Vagina (tissue), 2 donors: ENCODE results near the gene CFAP97.
"Not testable (repeated sequence)": the region's sequence is repeated elsewhere in the genome, so short reads cannot be mapped to it uniquely, and the experiment has no call there.

ENCODE experiments used
- POLR2A ChIP-seq, 2 donors: fragments of 450-650 bp; IDR thresholded peaks; one replicate each; pipeline ENCODE4 v1.6.1; 2017; ENCODE audit warnings: antibody characterized with exemption in 2 of 2, mild to moderate bottlenecking in 2 of 2, moderate library complexity in 2 of 2
- POLR2AphosphoS5 ChIP-seq, 2 donors: sonication (generic); formaldehyde crosslinking; IDR thresholded peaks; one replicate each; pipeline ENCODE4 v1.9.0; 2017; ENCODE audit warnings: antibody characterized with exemption in 2 of 2, mild to moderate bottlenecking in 2 of 2, low read depth in 1 of 2; ENCODE audit not compliant: insufficient read depth in 1 of 2
- TF ChIP-seq, protein P1 (sequence below), 3 experiments: fragments of 450-650 bp in 2 of 3; fragments of 200-600 bp in 1 of 3; sonication (generic) in 1 of 3; IDR thresholded peaks; one replicate each; pipeline ENCODE4 v1.5.1; 2017 to 2019; ENCODE audit warnings: antibody characterized with exemption in 3 of 3, mild to moderate bottlenecking in 2 of 3, moderate library complexity in 2 of 3

DNA sequence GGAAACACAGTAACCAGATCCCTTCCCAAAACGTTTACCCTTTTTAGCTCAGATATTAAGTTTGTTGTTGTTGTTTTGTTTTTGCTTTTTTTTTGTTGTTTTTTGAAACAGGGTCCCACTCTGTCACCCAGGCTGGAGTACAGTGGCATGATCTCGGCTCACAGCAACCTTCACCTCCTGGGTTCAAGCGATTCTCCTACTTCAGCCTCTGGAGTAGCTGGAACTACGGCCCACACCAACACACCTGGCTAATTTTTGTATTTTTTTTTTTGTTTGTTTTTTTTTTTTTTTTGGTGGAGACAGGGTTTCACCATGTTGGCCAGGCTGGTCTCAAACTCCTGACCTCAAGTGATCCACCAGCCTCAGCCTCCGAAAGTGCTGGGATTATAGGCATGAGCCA, 84.3 kb downstream of the CFAP97 start:
- TF ChIP-seq, protein P1, sequence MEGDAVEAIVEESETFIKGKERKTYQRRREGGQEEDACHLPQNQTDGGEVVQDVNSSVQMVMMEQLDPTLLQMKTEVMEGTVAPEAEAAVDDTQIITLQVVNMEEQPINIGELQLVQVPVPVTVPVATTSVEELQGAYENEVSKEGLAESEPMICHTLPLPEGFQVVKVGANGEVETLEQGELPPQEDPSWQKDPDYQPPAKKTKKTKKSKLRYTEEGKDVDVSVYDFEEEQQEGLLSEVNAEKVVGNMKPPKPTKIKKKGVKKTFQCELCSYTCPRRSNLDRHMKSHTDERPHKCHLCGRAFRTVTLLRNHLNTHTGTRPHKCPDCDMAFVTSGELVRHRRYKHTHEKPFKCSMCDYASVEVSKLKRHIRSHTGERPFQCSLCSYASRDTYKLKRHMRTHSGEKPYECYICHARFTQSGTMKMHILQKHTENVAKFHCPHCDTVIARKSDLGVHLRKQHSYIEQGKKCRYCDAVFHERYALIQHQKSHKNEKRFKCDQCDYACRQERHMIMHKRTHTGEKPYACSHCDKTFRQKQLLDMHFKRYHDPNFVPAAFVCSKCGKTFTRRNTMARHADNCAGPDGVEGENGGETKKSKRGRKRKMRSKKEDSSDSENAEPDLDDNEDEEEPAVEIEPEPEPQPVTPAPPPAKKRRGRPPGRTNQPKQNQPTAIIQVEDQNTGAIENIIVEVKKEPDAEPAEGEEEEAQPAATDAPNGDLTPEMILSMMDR (IDR thresholded peaks at IDR 0.05) = not testable (repeated sequence)
- TF ChIP-seq POLR2AphosphoS5 (IDR thresholded peaks at IDR 0.05; ENCODE audit: insufficient read depth in 1 of 2, low read depth in 1 of 2); POLR2A (IDR thresholded peaks at IDR 0.05): not testable (repeated sequence)
